GM19328 (cell line): Measurements from ENCODE around the gene PSTPIP1.
"Not testable (repeated sequence)": the region's sequence is repeated elsewhere in the genome, so short reads cannot be mapped to it uniquely, and the experiment has no call there.

Experiments used
- ATAC-seq: cut with Tn5 transposase; IDR thresholded peaks from one replicate; pipeline ENCODE4 v1.9.1; 2021; ENCODE audit warnings: mild to moderate bottlenecking, moderate library complexity; ENCODE audit not compliant: unreplicated experiment

Gene PSTPIP1

GRCh38 chr15:76994971-76995945 is at the start of gene PSTPIP1:
TSS of gene PSTPIP1 (plus strand) at chr15:76995126. CDS start at chr15:76995574, 448 bp downstream.
- peak; percentile 66 for ATAC-seq

- no peak for ATAC-seq
Observed at GRCh38 chr15:76945494-76946093, 49.3 kb upstream of the PSTPIP1 start.

- no peak for ATAC-seq
Observed at GRCh38 chr15:76947454-76947853, 47.5 kb upstream of the PSTPIP1 start.

GRCh38 chr15:76951220-76951619 is 43.7 kb upstream of the PSTPIP1 start:
- ATAC-seq, result no peak

GRCh38 chr15:76953913-76954312 is 41.0 kb upstream of the PSTPIP1 start:
- ATAC-seq, result no peak

- no peak for ATAC-seq
Observed at GRCh38 chr15:76954744-76955143, 40.2 kb upstream of the PSTPIP1 start.

- no peak for ATAC-seq
Observed at GRCh38 chr15:76961268-76962011, 33.5 kb upstream of the PSTPIP1 start.

GRCh38 chr15:76962337-76963013 is 32.5 kb upstream of the PSTPIP1 start:
- no peak for ATAC-seq

GRCh38 chr15:76963596-76963995 is 31.3 kb upstream of the PSTPIP1 start:
- no peak for ATAC-seq

GRCh38 chr15:76964157-76964556 is 30.8 kb upstream of the PSTPIP1 start:
- no peak for ATAC-seq

- ATAC-seq, result not testable (repeated sequence)
Observed at GRCh38 chr15:76966051-76966450, 28.9 kb upstream of the PSTPIP1 start.

- ATAC-seq, result no peak
Observed at GRCh38 chr15:76967067-76967466, 27.9 kb upstream of the PSTPIP1 start.

GRCh38 chr15:76968306-76968705 is 26.6 kb upstream of the PSTPIP1 start:
- no peak for ATAC-seq

GRCh38 chr15:76972389-76973361 is 22.3 kb upstream of the PSTPIP1 start:
- no peak for ATAC-seq

- no peak for ATAC-seq
Observed at GRCh38 chr15:76973362-76973743, 21.6 kb upstream of the PSTPIP1 start.

GRCh38 chr15:76973906-76974305 is 21.0 kb upstream of the PSTPIP1 start:
- no peak for ATAC-seq

GRCh38 chr15:76974456-76975036 is 20.4 kb upstream of the PSTPIP1 start:
- no peak for ATAC-seq

GRCh38 chr15:76976141-76976540 is 18.8 kb upstream of the PSTPIP1 start:
- no peak for ATAC-seq

- no peak for ATAC-seq
Observed at GRCh38 chr15:76976572-76977270, 18.2 kb upstream of the PSTPIP1 start.
